ENCODE results near the gene MC4R.

Gene MC4R

GRCh38 chr18:60413944-60414547 lies 41.5 kb upstream of the MC4R start:
- H3K4me3 ChIP-seq (replicated peaks; ENCODE audit: insufficient read depth, low read length), result no peak overlapping the region
- peak in 1 of 2 experiments; percentile 13 for DNase-seq (ENCODE audit: low read depth in 1 of 2, low spot score in 1 of 2)
- no peaks in the 10 kb centered on the region for H3K27me3 ChIP-seq (ENCODE audit: insufficient read depth, poor library complexity, severe bottlenecking)
- no peak for TF ChIP-seq REST (IDR thresholded peaks at IDR 0.05; ENCODE audit: insufficient replicate concordance, low read depth)
- no peak for TF ChIP-seq GABPA (IDR thresholded peaks at IDR 0.05; ENCODE audit: low read depth)
- peak; percentile 22 for TF ChIP-seq CTCF (IDR thresholded peaks at IDR 0.05; ENCODE audit: insufficient read depth, low read length)
- no peak overlapping the region for H3K27ac ChIP-seq (replicated peaks)

- H3K27me3 ChIP-seq (ENCODE audit: insufficient read depth, poor library complexity, severe bottlenecking), result no peaks in the 10 kb centered on the region
- no peak overlapping the region for H3K27ac ChIP-seq (replicated peaks)
- no peak overlapping the region for H3K4me3 ChIP-seq (replicated peaks; ENCODE audit: insufficient read depth, low read length)
- no peak for TF ChIP-seq REST (IDR thresholded peaks at IDR 0.05; ENCODE audit: insufficient replicate concordance, low read depth)
- no peak for TF ChIP-seq GABPA (IDR thresholded peaks at IDR 0.05; ENCODE audit: low read depth)
- TF ChIP-seq CTCF (IDR thresholded peaks at IDR 0.05; ENCODE audit: insufficient read depth, low read length), result no peak
- no peak for TF ChIP-seq POLR2AphosphoS5 (IDR thresholded peaks at IDR 0.05; ENCODE audit: low read depth)
- no peak for TF ChIP-seq SPI1 (IDR thresholded peaks at IDR 0.05; ENCODE audit: borderline replicate concordance, low read depth)
- DNase-seq (ENCODE audit: low read depth in 1 of 2, low spot score in 1 of 2), result no peak
Measured at GRCh38 chr18:60411715-60412114, 39.1 kb upstream of the MC4R start.

GRCh38 chr18:60406721-60407120 lies 34.1 kb upstream of the MC4R start:
- H3K4me3 ChIP-seq (replicated peaks; ENCODE audit: insufficient read depth, low read length), result no peak overlapping the region
- DNase-seq (ENCODE audit: low read depth in 1 of 2, low spot score in 1 of 2), result no peak
- TF ChIP-seq POLR2AphosphoS5 (IDR thresholded peaks at IDR 0.05; ENCODE audit: low read depth) (no peak), REST (IDR thresholded peaks at IDR 0.05; ENCODE audit: insufficient replicate concordance, low read depth) (no peak), GABPA (IDR thresholded peaks at IDR 0.05; ENCODE audit: low read depth) (no peak)
- H3K27me3 ChIP-seq (ENCODE audit: insufficient read depth, poor library complexity, severe bottlenecking), result no peaks in the 10 kb centered on the region
- no peak overlapping the region for H3K27ac ChIP-seq (replicated peaks)
